Measurements from ENCODE around the gene C9orf57. TPM values are rescaled to one million over a fixed set of nuclear protein-coding genes. Genes with fewer than 3 reads are reported as not detected.

Gene C9orf57
- total RNA-seq, 2 donors from 2014 or later, result not detected

- Histone ChIP-seq H3K9me3 (no peaks in the 10 kb centered on the region), H3K4me1 (ENCODE audit: control insufficient read depth in 1 of 2, low read depth in 2 of 2) (no peaks in the 10 kb centered on the region), H3K27me3 (replicated peaks; ENCODE audit: insufficient read depth) (no peaks in the 10 kb centered on the region), H3K27ac (no peak overlapping the region), H3K4me3 (no peak overlapping the region), H3K36me3 (no peaks in the 10 kb centered on the region)
- ATAC-seq (ENCODE audit: insufficient number of reproducible peaks, low FRiP score, low read depth), result no peak
- DNase-seq (ENCODE audit: low spot score), result no peak
- no peak for TF ChIP-seq CTCF (IDR thresholded peaks at IDR 0.05)
Measured at GRCh38 chr9:72030767-72031166, 29.6 kb downstream of the C9orf57 start.

GRCh38 chr9:72029986-72030385 lies 30.4 kb downstream of the C9orf57 start:
- H3K4me1 ChIP-seq (ENCODE audit: control insufficient read depth in 1 of 2, low read depth in 2 of 2), result no peaks in the 10 kb centered on the region
- no peak overlapping the region for H3K4me3 ChIP-seq
- no peak for DNase-seq (ENCODE audit: low spot score)
- H3K36me3 ChIP-seq, result no peaks in the 10 kb centered on the region
- ATAC-seq (ENCODE audit: insufficient number of reproducible peaks, low FRiP score, low read depth), result no peak
- H3K27me3 ChIP-seq (replicated peaks; ENCODE audit: insufficient read depth), result no peaks in the 10 kb centered on the region
- H3K27ac ChIP-seq, result no peak overlapping the region
- H3K9me3 ChIP-seq, result no peaks in the 10 kb centered on the region
- TF ChIP-seq CTCF (IDR thresholded peaks at IDR 0.05), result no peak

GRCh38 chr9:72025906-72026305 lies 34.5 kb downstream of the C9orf57 start:
- no peaks in the 10 kb centered on the region for H3K27me3 ChIP-seq (replicated peaks; ENCODE audit: insufficient read depth)
- no peak for ATAC-seq (ENCODE audit: insufficient number of reproducible peaks, low FRiP score, low read depth)

GRCh38 chr9:72023596-72023995 lies 36.8 kb downstream of the C9orf57 start:
- H3K36me3 ChIP-seq, result no peaks in the 10 kb centered on the region
- no peaks in the 10 kb centered on the region for H3K27me3 ChIP-seq (replicated peaks; ENCODE audit: insufficient read depth)
- DNase-seq (ENCODE audit: low spot score) (no peak), ATAC-seq (ENCODE audit: insufficient number of reproducible peaks, low FRiP score, low read depth) (no peak)
- H3K9me3 ChIP-seq, result no peaks in the 10 kb centered on the region
- TF ChIP-seq CTCF (IDR thresholded peaks at IDR 0.05), result no peak
- H3K4me3 ChIP-seq, result no peak overlapping the region
- H3K27ac ChIP-seq, result no peak overlapping the region
- no peaks in the 10 kb centered on the region for H3K4me1 ChIP-seq (ENCODE audit: control insufficient read depth in 1 of 2, low read depth in 2 of 2)

More at GRCh38 chr9:72025906-72026305, 34.5 kb downstream of the C9orf57 start:
- Histone ChIP-seq H3K36me3 (no peaks in the 10 kb centered on the region), H3K4me1 (ENCODE audit: control insufficient read depth in 1 of 2, low read depth in 2 of 2) (no peaks in the 10 kb centered on the region), H3K27ac (no peak overlapping the region), H3K9me3 (no peaks in the 10 kb centered on the region), H3K4me3 (no peak overlapping the region)
- DNase-seq (ENCODE audit: low spot score), result no peak
- TF ChIP-seq CTCF (IDR thresholded peaks at IDR 0.05), result no peak

- H3K27ac ChIP-seq, result no peak overlapping the region
- H3K4me3 ChIP-seq, result no peak overlapping the region
- DNase-seq (ENCODE audit: low spot score) (no peak), ATAC-seq (ENCODE audit: insufficient number of reproducible peaks, low FRiP score, low read depth) (no peak)
- no peaks in the 10 kb centered on the region for H3K36me3 ChIP-seq
- no peaks in the 10 kb centered on the region for H3K27me3 ChIP-seq (replicated peaks; ENCODE audit: insufficient read depth)
- H3K9me3 ChIP-seq, result no peaks in the 10 kb centered on the region
- no peaks in the 10 kb centered on the region for H3K4me1 ChIP-seq (ENCODE audit: control insufficient read depth in 1 of 2, low read depth in 2 of 2)
- no peak for TF ChIP-seq CTCF (IDR thresholded peaks at IDR 0.05)
Measured at GRCh38 chr9:72022841-72023240, 37.6 kb downstream of the C9orf57 start.

Measured in thoracic aorta (tissue), 2 donors.